Gastroesophageal sphincter (tissue), 3 donors: ENCODE data around the gene GNAI2.

Experiments used
- POLR2AphosphoS5 ChIP-seq: sonication (generic); formaldehyde crosslinking; IDR thresholded peaks from one replicate; pipeline ENCODE4 v1.6.1; 2017; ENCODE audit warnings: antibody characterized with exemption
- TF ChIP-seq, protein P1 (sequence below), 4 experiments: fragments of 200-600 bp in 2 of 4; fragments of 450-650 bp in 2 of 4; sonication (generic) in 1 of 4; IDR thresholded peaks; one replicate each; pipeline ENCODE4 v1.5.1; 2017 to 2019; ENCODE audit warnings: antibody characterized with exemption in 4 of 4, mild to moderate bottlenecking in 2 of 4, moderate library complexity in 2 of 4

GRCh38 chr3:50299929-50300680 is 64.1 kb downstream of the GNAI2 start:
- TF ChIP-seq, protein P1, sequence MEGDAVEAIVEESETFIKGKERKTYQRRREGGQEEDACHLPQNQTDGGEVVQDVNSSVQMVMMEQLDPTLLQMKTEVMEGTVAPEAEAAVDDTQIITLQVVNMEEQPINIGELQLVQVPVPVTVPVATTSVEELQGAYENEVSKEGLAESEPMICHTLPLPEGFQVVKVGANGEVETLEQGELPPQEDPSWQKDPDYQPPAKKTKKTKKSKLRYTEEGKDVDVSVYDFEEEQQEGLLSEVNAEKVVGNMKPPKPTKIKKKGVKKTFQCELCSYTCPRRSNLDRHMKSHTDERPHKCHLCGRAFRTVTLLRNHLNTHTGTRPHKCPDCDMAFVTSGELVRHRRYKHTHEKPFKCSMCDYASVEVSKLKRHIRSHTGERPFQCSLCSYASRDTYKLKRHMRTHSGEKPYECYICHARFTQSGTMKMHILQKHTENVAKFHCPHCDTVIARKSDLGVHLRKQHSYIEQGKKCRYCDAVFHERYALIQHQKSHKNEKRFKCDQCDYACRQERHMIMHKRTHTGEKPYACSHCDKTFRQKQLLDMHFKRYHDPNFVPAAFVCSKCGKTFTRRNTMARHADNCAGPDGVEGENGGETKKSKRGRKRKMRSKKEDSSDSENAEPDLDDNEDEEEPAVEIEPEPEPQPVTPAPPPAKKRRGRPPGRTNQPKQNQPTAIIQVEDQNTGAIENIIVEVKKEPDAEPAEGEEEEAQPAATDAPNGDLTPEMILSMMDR (IDR thresholded peaks at IDR 0.05): no peak
- no peak for TF ChIP-seq POLR2AphosphoS5
